ENCODE measurements around the gene PI4KA.

DNA sequence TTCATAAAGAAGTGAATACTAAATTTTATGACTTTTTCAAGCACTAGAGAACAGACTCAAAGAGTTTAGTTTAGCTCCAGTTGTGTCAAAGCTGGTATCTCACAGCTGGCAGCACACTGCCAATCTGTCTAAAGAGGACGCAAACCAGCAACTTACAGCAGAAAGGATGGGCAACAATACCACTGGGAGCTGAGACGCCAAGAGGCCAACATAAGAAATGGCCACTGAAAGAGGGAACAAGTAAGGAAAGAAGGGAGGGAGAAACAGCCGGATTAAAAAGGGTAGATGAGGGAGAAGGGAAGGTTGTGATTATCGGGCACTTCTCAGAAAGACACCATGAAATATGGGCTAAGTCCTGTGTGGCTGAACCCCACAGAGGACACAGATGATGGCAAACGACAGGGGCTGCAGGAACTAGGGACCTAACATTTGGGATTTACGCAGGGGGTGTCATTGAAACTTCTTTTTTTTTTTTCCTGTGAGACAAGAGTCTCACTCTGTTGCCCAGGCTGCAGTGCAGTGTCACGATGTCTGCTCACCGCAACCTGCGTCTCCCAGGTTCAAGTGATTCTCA lies 43.0 kb downstream of the PI4KA start:
- TF ChIP-seq EP300 (IDR thresholded peaks at IDR 0.05) (no peak), POLR2A (IDR thresholded peaks at IDR 0.05) (no peak)
- TF ChIP-seq, protein P1, sequence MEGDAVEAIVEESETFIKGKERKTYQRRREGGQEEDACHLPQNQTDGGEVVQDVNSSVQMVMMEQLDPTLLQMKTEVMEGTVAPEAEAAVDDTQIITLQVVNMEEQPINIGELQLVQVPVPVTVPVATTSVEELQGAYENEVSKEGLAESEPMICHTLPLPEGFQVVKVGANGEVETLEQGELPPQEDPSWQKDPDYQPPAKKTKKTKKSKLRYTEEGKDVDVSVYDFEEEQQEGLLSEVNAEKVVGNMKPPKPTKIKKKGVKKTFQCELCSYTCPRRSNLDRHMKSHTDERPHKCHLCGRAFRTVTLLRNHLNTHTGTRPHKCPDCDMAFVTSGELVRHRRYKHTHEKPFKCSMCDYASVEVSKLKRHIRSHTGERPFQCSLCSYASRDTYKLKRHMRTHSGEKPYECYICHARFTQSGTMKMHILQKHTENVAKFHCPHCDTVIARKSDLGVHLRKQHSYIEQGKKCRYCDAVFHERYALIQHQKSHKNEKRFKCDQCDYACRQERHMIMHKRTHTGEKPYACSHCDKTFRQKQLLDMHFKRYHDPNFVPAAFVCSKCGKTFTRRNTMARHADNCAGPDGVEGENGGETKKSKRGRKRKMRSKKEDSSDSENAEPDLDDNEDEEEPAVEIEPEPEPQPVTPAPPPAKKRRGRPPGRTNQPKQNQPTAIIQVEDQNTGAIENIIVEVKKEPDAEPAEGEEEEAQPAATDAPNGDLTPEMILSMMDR (IDR thresholded peaks at IDR 0.05) = no peak
